ENCODE data around the gene SPATA45. TPM values are rescaled to one million over a fixed set of nuclear protein-coding genes. Genes with fewer than 3 reads are reported as not detected.

The SPATA45 gene
- total and polyA plus RNA-seq, 2 of the 13 experiments (the other 11 are each of a cell fraction or from before 2014, with no cell fraction given), result 0.17 to 0.64 TPM

DNA sequence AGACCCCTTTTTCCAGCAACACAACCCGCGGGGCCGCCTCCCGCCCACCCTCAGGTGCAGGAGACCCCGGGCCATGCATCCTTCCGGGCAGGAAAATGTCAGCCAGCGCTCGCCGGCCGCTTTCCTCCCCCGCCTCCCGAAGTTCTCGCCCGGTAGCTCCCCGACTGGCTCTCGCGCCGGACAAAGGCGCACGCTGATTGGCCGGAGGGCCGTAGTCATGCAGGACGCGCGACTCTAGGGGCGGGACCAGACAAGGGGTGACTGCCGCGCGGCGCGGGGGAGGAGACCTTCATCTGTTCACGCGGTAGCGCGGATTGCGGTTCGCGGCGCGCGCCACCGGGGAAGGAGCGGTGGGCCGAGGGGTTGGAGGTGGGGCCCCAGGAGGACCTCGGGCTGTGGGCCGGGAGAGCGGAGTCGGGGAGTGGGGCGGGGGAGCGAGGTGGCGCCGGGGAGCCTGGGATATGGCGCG is 10.6 kb upstream of the SPATA45 start, which contains the start of gene FLVCR1 (continued):
- TF ChIP-seq, protein P1, sequence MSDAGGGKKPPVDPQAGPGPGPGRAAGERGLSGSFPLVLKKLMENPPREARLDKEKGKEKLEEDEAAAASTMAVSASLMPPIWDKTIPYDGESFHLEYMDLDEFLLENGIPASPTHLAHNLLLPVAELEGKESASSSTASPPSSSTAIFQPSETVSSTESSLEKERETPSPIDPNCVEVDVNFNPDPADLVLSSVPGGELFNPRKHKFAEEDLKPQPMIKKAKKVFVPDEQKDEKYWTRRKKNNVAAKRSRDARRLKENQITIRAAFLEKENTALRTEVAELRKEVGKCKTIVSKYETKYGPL (CRISPR knock-in tag; IDR thresholded peaks at IDR 0.05), result no peak
- TF ChIP-seq, protein P2, sequence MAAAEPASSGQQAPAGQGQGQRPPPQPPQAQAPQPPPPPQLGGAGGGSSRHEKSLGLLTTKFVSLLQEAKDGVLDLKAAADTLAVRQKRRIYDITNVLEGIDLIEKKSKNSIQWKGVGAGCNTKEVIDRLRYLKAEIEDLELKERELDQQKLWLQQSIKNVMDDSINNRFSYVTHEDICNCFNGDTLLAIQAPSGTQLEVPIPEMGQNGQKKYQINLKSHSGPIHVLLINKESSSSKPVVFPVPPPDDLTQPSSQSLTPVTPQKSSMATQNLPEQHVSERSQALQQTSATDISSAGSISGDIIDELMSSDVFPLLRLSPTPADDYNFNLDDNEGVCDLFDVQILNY (CRISPR knock-in tag; conservative IDR thresholded peaks at IDR 0.05), result 0 out of 2 replicates have a peak, but pooled peaks have one; percentile 40
- no peak for TF ChIP-seq ZFP36L2 (CRISPR knock-in tag; IDR thresholded peaks at IDR 0.05)
- TF ChIP-seq ZNF33A (CRISPR knock-in tag; IDR thresholded peaks at IDR 0.05; ENCODE audit: borderline replicate concordance), result no peak
- no peak for TF ChIP-seq PHB2 (IDR thresholded peaks at IDR 0.05; ENCODE audit: partially characterized antibody)
- TF ChIP-seq TCF7L2 (IDR thresholded peaks at IDR 0.05; ENCODE audit: low read depth, low read length), result no peak
- TF ChIP-seq, protein P3, sequence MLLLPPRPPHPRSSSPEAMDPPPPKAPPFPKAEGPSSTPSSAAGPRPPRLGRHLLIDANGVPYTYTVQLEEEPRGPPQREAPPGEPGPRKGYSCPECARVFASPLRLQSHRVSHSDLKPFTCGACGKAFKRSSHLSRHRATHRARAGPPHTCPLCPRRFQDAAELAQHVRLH (CRISPR knock-in tag; IDR thresholded peaks at IDR 0.05; ENCODE audit: borderline replicate concordance, low read depth), result no peak
- no peak for TF ChIP-seq CHD4 (IDR thresholded peaks at IDR 0.05; ENCODE audit: borderline replicate concordance, low read length)
- no peak for TF ChIP-seq SNRNP70 (IDR thresholded peaks at IDR 0.05; ENCODE audit: low read depth, low read length)
- TF ChIP-seq, protein P4, sequence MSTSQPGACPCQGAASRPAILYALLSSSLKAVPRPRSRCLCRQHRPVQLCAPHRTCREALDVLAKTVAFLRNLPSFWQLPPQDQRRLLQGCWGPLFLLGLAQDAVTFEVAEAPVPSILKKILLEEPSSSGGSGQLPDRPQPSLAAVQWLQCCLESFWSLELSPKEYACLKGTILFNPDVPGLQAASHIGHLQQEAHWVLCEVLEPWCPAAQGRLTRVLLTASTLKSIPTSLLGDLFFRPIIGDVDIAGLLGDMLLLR (CRISPR knock-in tag; IDR thresholded peaks at IDR 0.05), result peak; percentile 57; the same call in 1 of the 2 replicates
- TF ChIP-seq TBL1XR1 (IDR thresholded peaks at IDR 0.05; ENCODE audit: borderline replicate concordance, low read length, partially characterized antibody), result no peak
- TF ChIP-seq, protein P5, sequence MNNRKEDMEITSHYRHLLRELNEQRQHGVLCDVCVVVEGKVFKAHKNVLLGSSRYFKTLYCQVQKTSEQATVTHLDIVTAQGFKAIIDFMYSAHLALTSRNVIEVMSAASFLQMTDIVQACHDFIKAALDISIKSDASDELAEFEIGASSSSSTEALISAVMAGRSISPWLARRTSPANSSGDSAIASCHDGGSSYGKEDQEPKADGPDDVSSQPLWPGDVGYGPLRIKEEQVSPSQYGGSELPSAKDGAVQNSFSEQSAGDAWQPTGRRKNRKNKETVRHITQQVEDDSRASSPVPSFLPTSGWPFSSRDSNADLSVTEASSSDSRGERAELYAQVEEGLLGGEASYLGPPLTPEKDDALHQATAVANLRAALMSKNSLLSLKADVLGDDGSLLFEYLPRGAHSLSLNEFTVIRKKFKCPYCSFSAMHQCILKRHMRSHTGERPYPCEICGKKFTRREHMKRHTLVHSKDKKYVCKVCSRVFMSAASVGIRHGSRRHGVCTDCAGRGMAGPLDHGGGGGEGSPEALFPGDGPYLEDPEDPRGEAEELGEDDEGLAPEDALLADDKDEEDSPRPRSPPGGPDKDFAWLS (CRISPR knock-in tag; IDR thresholded peaks at IDR 0.05; ENCODE audit: borderline replicate concordance), result no peak
- TF ChIP-seq PAWR (CRISPR knock-in tag; IDR thresholded peaks at IDR 0.05; ENCODE audit: borderline replicate concordance), result no peak
- TF ChIP-seq, protein P6, sequence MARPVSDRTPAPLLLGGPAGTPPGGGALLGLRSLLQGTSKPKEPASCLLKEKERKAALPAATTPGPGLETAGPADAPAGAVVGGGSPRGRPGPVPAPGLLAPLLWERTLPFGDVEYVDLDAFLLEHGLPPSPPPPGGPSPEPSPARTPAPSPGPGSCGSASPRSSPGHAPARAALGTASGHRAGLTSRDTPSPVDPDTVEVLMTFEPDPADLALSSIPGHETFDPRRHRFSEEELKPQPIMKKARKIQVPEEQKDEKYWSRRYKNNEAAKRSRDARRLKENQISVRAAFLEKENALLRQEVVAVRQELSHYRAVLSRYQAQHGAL (CRISPR knock-in tag; IDR thresholded peaks at IDR 0.05; ENCODE audit: not compliant biosample characterization), result no peak
- TF ChIP-seq, protein P7, sequence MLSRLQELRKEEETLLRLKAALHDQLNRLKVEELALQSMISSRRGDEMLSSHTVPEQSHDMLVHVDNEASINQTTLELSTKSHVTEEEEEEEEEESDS (CRISPR knock-in tag; IDR thresholded peaks at IDR 0.05; ENCODE audit: borderline replicate concordance), result no peak
- no peak for TF ChIP-seq SMC3 (IDR thresholded peaks at IDR 0.05; ENCODE audit: low read length)
- peak; percentile 76 for TF ChIP-seq RFX5 (IDR thresholded peaks at IDR 0.05; ENCODE audit: low read depth, low read length)
- no peak for TF ChIP-seq GTF3A (CRISPR knock-in tag; conservative IDR thresholded peaks at IDR 0.05)
- peak; percentile 59; the same call in 1 of the 2 replicates for TF ChIP-seq GATA4 (IDR thresholded peaks at IDR 0.05; ENCODE audit: borderline replicate concordance, low read depth)
- TF ChIP-seq ZSCAN12 (CRISPR knock-in tag; IDR thresholded peaks at IDR 0.05), result 0 out of 2 replicates have a peak, but pooled peaks have one; percentile 33
- TF ChIP-seq NFRKB (IDR thresholded peaks at IDR 0.05), result no peak
- TF ChIP-seq FOXM1 (CRISPR knock-in tag; IDR thresholded peaks at IDR 0.05), result no peak
- TF ChIP-seq ZNF772 (CRISPR knock-in tag; IDR thresholded peaks at IDR 0.05), result peak; percentile 44
- TF ChIP-seq ELF3 (CRISPR knock-in tag; IDR thresholded peaks at IDR 0.05), result peak; percentile 51; the same call in 1 of the 2 replicates
- TF ChIP-seq ZNF766 (CRISPR knock-in tag; IDR thresholded peaks at IDR 0.05; ENCODE audit: borderline replicate concordance), result no peak

Data from HepG2 (cell line).